ENCODE data around the gene DENND1A.

GRCh38 chr9:123735376-123735775 lies 194.6 kb downstream of the DENND1A start:
- TF ChIP-seq EP300 (IDR thresholded peaks at IDR 0.05) (no peak), POLR2A (IDR thresholded peaks at IDR 0.05) (no peak), POLR2AphosphoS5 (IDR thresholded peaks at IDR 0.05) (no peak)
